MM.1S (cell line): ENCODE results near the gene GRIK3.

Source experiments
- DNase-seq: peaks from one replicate; pipeline ENCODE4 v3.0.0-alpha.2; 2015
- H2AFZ ChIP-seq: fragments of 300-600 bp; sonication (generic); 2 replicates; pipeline ENCODE4 v1.6.0; 2016; ENCODE audit warnings: antibody characterized with exemption, low read length
- H3F3A ChIP-seq: fragments of 300-600 bp; sonication (generic); 2 replicates; pipeline ENCODE4 v1.6.1; 2016; ENCODE audit warnings: mild to moderate bottlenecking, antibody characterized with exemption, low read length, moderate library complexity, mixed read lengths; ENCODE audit not compliant: insufficient read depth
- H3K27ac ChIP-seq: fragments of 300-600 bp; sonication (generic); 2 replicates; pipeline ENCODE4 v1.5.1; 2016; ENCODE audit warnings: mild to moderate bottlenecking, low read length
- H3K27me3 ChIP-seq: fragments of 300-600 bp; sonication (generic); replicated peaks from 2 replicates; pipeline ENCODE4 v1.6.0; 2016; ENCODE audit warnings: low read length; ENCODE audit not compliant: insufficient read depth
- H3K36me3 ChIP-seq: fragments of 300-600 bp; sonication (generic); replicated peaks from 2 replicates; pipeline ENCODE4 v1.6.1; 2016; ENCODE audit warnings: mild to moderate bottlenecking, low read length, mixed read lengths; ENCODE audit not compliant: insufficient read depth
- H3K4me1 ChIP-seq: fragments of 300-600 bp; sonication (generic); 2 replicates; pipeline ENCODE4 v1.6.1; 2016; ENCODE audit warnings: low read length, mixed read lengths
- H3K4me2 ChIP-seq: fragments of 300-600 bp; sonication (generic); 2 replicates; pipeline ENCODE4 v1.6.0; 2016; ENCODE audit warnings: low read depth, low read length
- H3K4me3 ChIP-seq: fragments of 300-600 bp; sonication (generic); 2 replicates; pipeline ENCODE4 v1.5.1; 2016; ENCODE audit warnings: low read length, mixed read lengths
- H3K79me2 ChIP-seq: fragments of 300-600 bp; sonication (generic); 2 replicates; pipeline ENCODE4 v1.6.1; 2016; ENCODE audit warnings: mixed run types, low read length, mixed read lengths
- H3K9ac ChIP-seq: fragments of 300-600 bp; sonication (generic); 2 replicates; pipeline ENCODE4 v1.6.1; 2016; ENCODE audit warnings: low read length, mixed read lengths
- H3K9me2 ChIP-seq: fragments of 300-600 bp; sonication (generic); replicated peaks from 2 replicates; pipeline ENCODE4 v1.6.1; 2016; ENCODE audit warnings: mild to moderate bottlenecking, low read length, mixed read lengths; ENCODE audit not compliant: insufficient read depth
- H3K9me3 ChIP-seq: fragments of 300-600 bp; sonication (generic); replicated peaks from 2 replicates; pipeline ENCODE4 v1.6.1; 2016; ENCODE audit warnings: mild to moderate bottlenecking, low read length, mixed read lengths; ENCODE audit not compliant: insufficient read depth
- H4K20me1 ChIP-seq: fragments of 300-600 bp; sonication (generic); 2 replicates; pipeline ENCODE4 v1.6.1; 2016; ENCODE audit warnings: mild to moderate bottlenecking, low read length, moderate library complexity, mixed read lengths; ENCODE audit not compliant: insufficient read depth
- CTCF ChIP-seq: fragments of 300-600 bp; sonication (generic); IDR thresholded peaks from 2 replicates; pipeline ENCODE4 v1.5.1; 2016; ENCODE audit warnings: antibody characterized with exemption, low read length, mixed read lengths
- EZH2 ChIP-seq: fragments of 300-600 bp; sonication (generic); optimal IDR thresholded peaks from 2 replicates; pipeline ENCODE3; 2017; ENCODE audit warnings: low read depth, mild to moderate bottlenecking, antibody characterized with exemption, low read length, mixed read lengths
- EZH2phosphoT487 ChIP-seq: fragments of 300-600 bp; sonication (generic); IDR thresholded peaks from 2 replicates; pipeline ENCODE4 v1.6.1; 2018; ENCODE audit warnings: antibody characterized with exemption, low read length

GRIK3 gene

DNA sequence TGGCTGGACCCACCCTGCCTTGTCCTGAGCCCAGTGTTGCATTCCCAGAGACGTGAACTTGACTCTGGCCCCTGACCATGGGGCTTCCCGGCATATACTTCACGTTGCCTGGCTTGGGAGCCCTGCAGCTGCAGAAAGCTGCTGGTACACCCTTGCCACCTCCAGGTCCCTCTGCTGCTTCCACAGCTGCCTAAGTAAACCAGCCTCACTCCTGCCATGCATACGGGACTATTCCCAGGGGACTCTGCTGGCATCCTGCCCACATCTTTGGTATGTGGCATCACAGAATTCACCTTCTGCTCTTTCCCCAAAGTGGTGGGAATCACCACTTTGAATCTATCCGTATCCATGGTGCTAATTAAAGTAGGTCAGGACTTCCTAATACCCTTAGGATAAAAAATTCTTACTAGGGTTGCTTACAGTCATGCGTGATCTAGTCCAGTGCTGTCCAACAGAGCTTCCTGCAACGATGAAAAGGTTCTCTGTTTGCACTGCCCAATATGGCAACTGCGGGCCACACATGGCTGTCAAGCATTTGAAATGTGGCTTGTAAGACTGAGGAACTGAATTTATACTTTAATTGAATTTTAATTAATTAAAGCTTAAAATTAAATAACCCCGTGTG is 203.0 kb downstream of the GRIK3 start:
- no peak overlapping the region for H3K27ac ChIP-seq
- H3K4me3 ChIP-seq: no peak overlapping the region
- H3K9me2 ChIP-seq: no peaks in the 10 kb centered on the region
- H3K27me3 ChIP-seq: peaks cover 96% of the 10 kb centered on the region
- no peak overlapping the region for H3K4me2 ChIP-seq
- DNase-seq: no peak
- no peak for TF ChIP-seq EZH2phosphoT487
- H3K36me3 ChIP-seq: no peaks in the 10 kb centered on the region
- no peaks in the 10 kb centered on the region for H3K79me2 ChIP-seq
- no peaks in the 10 kb centered on the region for H4K20me1 ChIP-seq
- no peaks in the 10 kb centered on the region for H3K4me1 ChIP-seq
- no peak overlapping the region for H2AFZ ChIP-seq
- H3F3A ChIP-seq: no peaks in the 10 kb centered on the region
- no peak overlapping the region for H3K9ac ChIP-seq
- H3K9me3 ChIP-seq: no peaks in the 10 kb centered on the region

DNA sequence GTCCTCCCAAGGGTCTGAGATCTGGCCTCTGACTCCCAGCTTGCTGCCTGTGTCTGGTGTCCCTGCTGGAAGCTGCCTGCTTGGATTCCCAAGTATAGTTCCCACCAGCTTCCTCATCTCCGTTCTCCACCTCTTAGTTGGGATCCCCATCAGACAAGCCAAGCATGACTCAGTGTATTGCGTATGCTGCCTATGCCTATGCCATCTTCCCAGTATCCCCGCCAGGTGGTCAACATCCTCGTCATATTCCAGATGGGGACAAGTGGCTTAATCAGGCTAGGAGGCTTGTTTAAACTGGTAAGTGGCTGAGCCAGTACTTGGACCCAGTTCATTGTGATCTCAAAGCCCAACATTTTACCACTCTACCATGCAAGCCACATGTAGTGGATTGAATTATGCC is 204.4 kb downstream of the GRIK3 start:
- H2AFZ ChIP-seq: no peak overlapping the region

DNA sequence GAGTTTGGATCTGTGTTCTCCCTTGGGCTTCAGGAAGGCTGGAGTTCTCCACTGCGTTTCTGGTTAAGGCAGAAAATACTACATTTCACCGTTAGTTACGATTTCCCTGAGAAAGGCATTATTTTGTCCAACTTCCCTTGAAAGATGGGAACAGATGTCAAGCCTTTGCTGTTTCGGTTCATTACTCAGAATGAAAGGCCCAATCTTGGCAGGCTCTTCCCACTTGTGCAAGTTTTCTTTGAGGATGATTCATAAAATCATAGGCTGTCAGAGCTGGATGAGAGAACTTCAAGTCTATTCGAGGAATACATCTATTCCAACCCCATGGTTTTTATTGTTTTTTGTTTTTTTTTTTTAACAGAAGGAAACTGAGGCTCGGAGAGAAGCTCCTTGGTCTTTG is 205.2 kb downstream of the GRIK3 start:
- Histone ChIP-seq H3K4me2 (no peak overlapping the region), H3F3A (no peaks in the 10 kb centered on the region), H2AFZ (no peak overlapping the region), H3K36me3 (no peaks in the 10 kb centered on the region), H3K79me2 (no peaks in the 10 kb centered on the region), H3K9me3 (no peaks in the 10 kb centered on the region), H3K9me2 (no peaks in the 10 kb centered on the region), H3K27me3 (peaks cover 99% of the 10 kb centered on the region), H3K4me3 (no peak overlapping the region), H3K9ac (no peak overlapping the region), H4K20me1 (no peaks in the 10 kb centered on the region), H3K4me1 (no peaks in the 10 kb centered on the region), H3K27ac (no peak overlapping the region)
- TF ChIP-seq EZH2phosphoT487 (no peak), CTCF (no peak), EZH2 (no peak)
- DNase-seq: no peak

More for the DNA sequence above, 204.4 kb downstream of the GRIK3 start:
- Histone ChIP-seq H3K4me1 (no peaks in the 10 kb centered on the region), H3K27ac (no peak overlapping the region), H3K4me3 (no peak overlapping the region), H3K79me2 (no peaks in the 10 kb centered on the region), H3K27me3 (peaks cover 99% of the 10 kb centered on the region), H3K4me2 (no peak overlapping the region), H3F3A (no peaks in the 10 kb centered on the region), H3K9ac (no peak overlapping the region), H3K9me3 (no peaks in the 10 kb centered on the region), H3K36me3 (no peaks in the 10 kb centered on the region), H3K9me2 (no peaks in the 10 kb centered on the region), H4K20me1 (no peaks in the 10 kb centered on the region)
- DNase-seq: no peak
- TF ChIP-seq EZH2phosphoT487 (no peak), EZH2 (no peak), CTCF (no peak)

DNA sequence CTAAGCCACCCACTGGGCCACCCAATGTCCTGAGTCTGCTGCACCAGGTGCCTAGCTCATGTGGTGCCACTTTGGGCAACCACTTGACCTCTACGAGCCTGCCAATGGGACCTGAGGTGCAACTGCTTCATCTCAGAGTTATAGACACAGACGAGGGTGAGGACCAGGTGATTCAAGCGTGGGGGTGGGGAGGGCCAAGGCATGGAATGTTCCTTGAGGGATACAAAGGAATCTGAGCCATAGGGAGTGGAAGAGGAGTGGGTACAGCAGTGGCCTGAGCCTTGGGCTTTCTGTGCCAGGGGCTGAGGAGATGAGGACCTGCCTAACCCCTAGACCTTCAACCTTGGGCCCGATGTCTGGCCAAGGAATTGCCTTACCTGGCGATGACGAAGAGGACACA is 209.1 kb downstream of the GRIK3 start:
- TF ChIP-seq EZH2: no peak
- no peak for TF ChIP-seq EZH2phosphoT487
- TF ChIP-seq CTCF: no peak
- Histone ChIP-seq H3K9ac (no peak overlapping the region), H3K9me2 (no peaks in the 10 kb centered on the region), H3K79me2 (no peaks in the 10 kb centered on the region), H3K4me3 (no peak overlapping the region), H3F3A (no peaks in the 10 kb centered on the region), H3K9me3 (no peaks in the 10 kb centered on the region), H3K36me3 (no peaks in the 10 kb centered on the region), H3K27ac (no peak overlapping the region), H3K27me3 (peaks cover 97% of the 10 kb centered on the region), H2AFZ (no peak overlapping the region), H3K4me1 (no peaks in the 10 kb centered on the region), H3K4me2 (no peak overlapping the region), H4K20me1 (no peaks in the 10 kb centered on the region)
- no peak for DNase-seq
